Activated naive CD4-positive, alpha-beta T cell treated with anti-CD3 and anti-CD28 coated beads for 36 hours (primary cell): ENCODE results near the gene ZNRF2. TPM values are rescaled to one million over a fixed set of nuclear protein-coding genes. Genes with fewer than 3 reads are reported as not detected.

Experiments
- CTCF ChIA-PET: fragments of 350-600 bp; sonication (Branson Sonifier 250); formaldehyde crosslinking; loops from one replicate; lab custom pipeline; 2021; ENCODE audit warnings: antibody characterized with exemption; lab: Charles Lee
- DNase-seq: peaks from one replicate; pipeline ENCODE4 v3.0.0-alpha.2; 2020
- H3K27ac Mint-ChIP-seq: one replicate; pipeline ENCODE4 v1.8.0; 2021; ENCODE audit warnings: mild to moderate bottlenecking, mixed read lengths
- H3K27me3 Mint-ChIP-seq: one replicate; pipeline ENCODE4 v1.8.0; 2021; ENCODE audit warnings: low read depth, mixed read lengths
- H3K36me3 Mint-ChIP-seq: one replicate; pipeline ENCODE4 v1.8.0; 2021; ENCODE audit warnings: low read depth, mixed read lengths
- H3K4me1 Mint-ChIP-seq: one replicate; pipeline ENCODE4 v1.8.0; 2021; ENCODE audit warnings: low read depth, mixed read lengths
- H3K4me3 Mint-ChIP-seq: one replicate; pipeline ENCODE4 v1.8.0; 2021; ENCODE audit warnings: mild to moderate bottlenecking, moderate library complexity, mixed read lengths
- H3K9me3 Mint-ChIP-seq: one replicate; pipeline ENCODE4 v1.8.0; 2021; ENCODE audit warnings: mixed read lengths
- intact Hi-C: fragments of 100-400 bp; cut with micrococcal nuclease; formaldehyde crosslinking; loops from one replicate; pipeline ENCODE4 v1.15.1; 2023
- total RNA-seq, 2 experiments: library from RNA; stranded (reverse); gene quantifications; one replicate each; pipeline ENCODE4 v1.2.3, GENCODE V29; 2021

ZNRF2 gene
- total RNA-seq, 2 experiments from 2014 or later = 10.4 to 10.5 TPM

DNA sequence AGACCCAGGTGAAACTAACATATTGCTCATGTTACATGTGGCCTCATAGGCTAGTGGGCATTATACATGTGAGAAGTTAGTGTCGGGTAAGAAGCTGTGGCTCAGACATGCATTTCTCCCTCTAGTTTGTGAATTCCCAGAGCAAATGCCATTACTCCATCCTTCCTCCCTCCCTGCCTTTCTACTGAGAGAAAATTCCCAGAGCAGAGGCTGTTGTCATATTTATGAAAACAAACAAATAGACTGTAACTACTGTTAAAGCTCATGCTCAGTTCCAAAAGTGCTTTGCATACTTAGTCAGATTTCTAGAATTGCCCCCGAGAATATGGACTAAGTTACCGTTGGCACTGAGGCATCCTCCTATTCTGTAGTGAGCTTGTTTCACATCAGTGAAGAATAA lies 29.0 kb downstream of the ZNRF2 start:
- CTCF ChIA-PET = interaction anchor here (0.7 to 1.9 kb wide), 3 partner anchors 9 to 39 kb away, joined by 3 to 8 read pairs (median 6); no protein-coding TSS in a partner anchor
- Mint-ChIP-seq H3K9me3 (no peaks in the 10 kb centered on the region), H3K4me1 (peaks cover 46% of the 10 kb centered on the region), H3K36me3 (no peaks in the 10 kb centered on the region), H3K27me3 (no peaks in the 10 kb centered on the region), H3K4me3 (no peak overlapping the region), H3K27ac (no peak overlapping the region)
- intact Hi-C loops = no loop called here
- no peak for DNase-seq

- no peaks in the 10 kb centered on the region for H3K36me3 Mint-ChIP-seq
- CTCF ChIA-PET = interaction anchor here (1.1 kb wide), 1 partner anchor 39 kb away, joined by 6 read pairs; no protein-coding TSS in a partner anchor
- peaks cover 50% of the 10 kb centered on the region for H3K4me1 Mint-ChIP-seq
- intact Hi-C loops = no loop called here
- H3K27ac Mint-ChIP-seq = no peak overlapping the region
- H3K4me3 Mint-ChIP-seq = no peak overlapping the region
- H3K27me3 Mint-ChIP-seq = no peaks in the 10 kb centered on the region
- no peak for DNase-seq
- no peaks in the 10 kb centered on the region for H3K9me3 Mint-ChIP-seq
Measured at GRCh38 chr7:30313793-30314192, 29.4 kb downstream of the ZNRF2 start.

DNA sequence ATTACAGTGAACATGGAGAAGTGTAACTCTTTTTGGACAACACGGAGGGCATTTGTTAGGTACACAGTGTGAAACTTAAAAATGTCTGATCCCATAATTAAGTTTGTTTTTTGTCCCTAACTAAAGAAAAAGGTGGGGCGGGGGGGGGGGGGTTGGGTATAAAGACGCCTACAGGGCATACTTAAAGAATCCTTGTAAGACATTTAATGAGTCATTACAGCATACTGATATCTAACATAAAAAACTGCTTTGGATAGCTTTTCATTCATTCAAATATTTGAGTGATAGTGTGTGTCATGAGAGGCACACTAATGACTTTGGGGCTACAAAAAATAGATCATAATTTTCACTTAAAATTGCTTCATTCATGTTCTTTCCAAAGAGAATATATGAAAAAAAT lies 31.2 kb downstream of the ZNRF2 start:
- Mint-ChIP-seq H3K36me3 (no peaks in the 10 kb centered on the region), H3K27me3 (no peaks in the 10 kb centered on the region), H3K27ac (no peak overlapping the region), H3K4me3 (no peak overlapping the region), H3K4me1 (peaks cover 51% of the 10 kb centered on the region), H3K9me3 (no peaks in the 10 kb centered on the region)
- intact Hi-C loops = no loop called here
- no peak for DNase-seq
- CTCF ChIA-PET = no interaction called here

- Mint-ChIP-seq H3K4me3 (no peak overlapping the region), H3K27me3 (no peaks in the 10 kb centered on the region)
- intact Hi-C loops = no loop called here
Measured at GRCh38 chr7:30320392-30320791, 36.0 kb downstream of the ZNRF2 start.

DNA sequence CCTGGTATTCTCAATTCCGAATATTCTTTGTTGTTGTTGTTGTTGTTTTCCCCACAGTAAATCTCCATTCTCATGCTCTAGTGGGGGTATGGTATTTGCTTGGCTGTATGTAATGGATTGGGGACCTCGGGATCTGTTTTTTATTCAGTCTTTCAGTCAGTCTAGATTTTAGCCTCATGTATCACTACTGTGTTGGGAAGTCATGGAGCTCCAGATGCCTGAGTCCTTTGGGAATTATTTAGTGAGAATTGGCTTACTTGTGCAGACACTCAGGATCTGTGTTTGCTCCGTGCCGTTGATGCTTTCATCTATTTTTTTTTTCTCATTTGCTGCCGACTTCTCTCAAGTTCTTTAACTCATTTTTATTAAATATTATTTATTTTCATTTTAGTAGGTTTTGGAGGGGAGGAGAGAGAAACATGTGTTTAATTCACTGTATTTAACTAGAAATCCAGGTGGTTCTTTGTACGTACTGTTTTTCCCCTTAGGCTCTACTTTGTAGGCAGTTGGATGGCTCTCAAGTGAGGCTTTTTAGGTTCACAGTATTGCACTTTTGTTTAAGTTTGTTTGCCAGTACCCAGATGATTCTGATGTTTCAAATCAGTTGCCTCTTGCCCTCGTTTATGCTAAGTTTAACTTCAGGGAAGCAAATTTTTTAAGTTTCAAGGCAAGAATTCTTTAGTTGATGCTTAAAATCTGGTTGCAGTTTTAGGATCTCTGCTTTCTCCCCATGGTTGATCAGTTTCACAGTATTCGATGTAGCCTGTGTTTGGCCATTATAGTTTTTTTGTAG lies 36.9 kb downstream of the ZNRF2 start:
- DNase-seq = no peak
- Mint-ChIP-seq H3K27ac (peak overlapping the region; percentile 92), H3K27me3 (no peaks in the 10 kb centered on the region), H3K4me3 (peak overlapping the region; percentile 78), H3K9me3 (no peaks in the 10 kb centered on the region), H3K4me1 (peaks cover 66% of the 10 kb centered on the region), H3K36me3 (peaks cover 4% of the 10 kb centered on the region)
- intact Hi-C loops = no loop called here
- CTCF ChIA-PET = interaction anchor here (0.8 to 3.4 kb wide), 3 partner anchors 9 to 45 kb away, joined by 3 to 18 read pairs (median 8); no protein-coding TSS in a partner anchor

More at GRCh38 chr7:30320392-30320791, 36.0 kb downstream of the ZNRF2 start:
- peaks cover 4% of the 10 kb centered on the region for H3K36me3 Mint-ChIP-seq
- CTCF ChIA-PET = interaction anchor here (3.4 kb wide), 1 partner anchor 29 kb away, joined by 18 read pairs; no protein-coding TSS in a partner anchor
- peaks cover 65% of the 10 kb centered on the region for H3K4me1 Mint-ChIP-seq
- no peak overlapping the region for H3K27ac Mint-ChIP-seq
- no peak for DNase-seq
- H3K9me3 Mint-ChIP-seq = no peaks in the 10 kb centered on the region

GRCh38 chr7:30321882-30322192 lies 37.4 kb downstream of the ZNRF2 start:
- Mint-ChIP-seq H3K36me3 (peaks cover 6% of the 10 kb centered on the region), H3K27me3 (no peaks in the 10 kb centered on the region), H3K4me3 (peak overlapping the region; percentile 78), H3K27ac (peak overlapping the region; percentile 92), H3K9me3 (no peaks in the 10 kb centered on the region), H3K4me1 (peaks cover 65% of the 10 kb centered on the region)
- no peak for DNase-seq
- CTCF ChIA-PET = interaction anchor here (0.7 to 3.4 kb wide), 7 partner anchors 9 to 1137 kb away, joined by 3 to 18 read pairs (median 4); partner anchors contain the start of gene NOD1
- intact Hi-C loops = loop anchor here (1.0 to 2.0 kb wide), 2 partner anchors 8 to 295 kb away; partner anchors contain the start of gene FKBP14

DNA sequence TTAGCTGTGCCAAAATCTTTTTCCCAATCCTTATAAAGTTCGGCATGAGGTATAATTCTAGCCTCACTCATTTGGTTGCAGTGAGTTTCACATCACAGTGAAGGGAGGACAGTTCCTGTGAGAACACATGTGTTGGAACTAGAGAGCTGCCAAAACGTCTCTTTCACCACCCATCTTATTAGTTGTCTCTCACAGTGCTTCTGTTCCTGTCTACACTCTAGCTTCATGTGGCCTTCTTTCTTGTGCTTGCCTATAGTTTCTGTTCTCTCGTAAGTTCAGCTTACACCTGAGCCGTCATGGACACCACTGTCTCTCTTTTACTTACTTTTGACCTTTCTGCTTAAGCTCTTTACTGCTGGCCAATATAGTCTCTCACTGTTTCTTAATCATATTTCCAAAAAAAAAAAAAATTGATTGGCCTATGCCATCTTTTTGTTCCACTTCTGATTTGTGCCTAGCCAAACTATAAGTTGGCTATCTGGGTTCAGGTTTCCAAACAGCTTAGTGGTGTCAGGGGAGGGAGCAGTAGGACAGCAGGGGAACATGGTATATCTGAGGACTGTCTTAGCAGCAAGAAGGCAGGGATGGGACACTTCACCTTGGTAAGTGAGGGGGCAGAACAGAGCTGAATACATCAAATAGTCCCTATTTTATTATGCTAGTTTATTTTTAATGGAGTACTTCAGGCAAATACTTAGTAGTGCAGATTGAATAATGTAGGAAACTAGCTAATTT lies 38.0 kb downstream of the ZNRF2 start:
- peaks cover 62% of the 10 kb centered on the region for H3K4me1 Mint-ChIP-seq
- H3K36me3 Mint-ChIP-seq = peaks cover 6% of the 10 kb centered on the region
- no peaks in the 10 kb centered on the region for H3K27me3 Mint-ChIP-seq
- peak overlapping the region; percentile 92 for H3K27ac Mint-ChIP-seq
- intact Hi-C loops = loop anchor here (1.0 to 2.0 kb wide), 4 partner anchors 8 to 296 kb away; partner anchors contain the start of genes FKBP14 and ZNRF2
- peak overlapping the region; percentile 78 for H3K4me3 Mint-ChIP-seq
- H3K9me3 Mint-ChIP-seq = no peaks in the 10 kb centered on the region
- peak; percentile 40 for DNase-seq
- CTCF ChIA-PET = interaction anchor here (0.7 to 3.4 kb wide), 10 partner anchors 9 to 1138 kb away, joined by 3 to 18 read pairs (median 6); partner anchors contain the start of gene NOD1

- Mint-ChIP-seq H3K9me3 (no peaks in the 10 kb centered on the region), H3K4me3 (peak overlapping the region; percentile 78), H3K4me1 (peaks cover 60% of the 10 kb centered on the region), H3K27me3 (no peaks in the 10 kb centered on the region), H3K27ac (peak overlapping the region; percentile 92), H3K36me3 (peaks cover 6% of the 10 kb centered on the region)
- no peak for DNase-seq
- intact Hi-C loops = loop anchor here (1.0 to 2.0 kb wide), 3 partner anchors 25 to 296 kb away; partner anchors contain the start of genes FKBP14 and ZNRF2
- CTCF ChIA-PET = interaction anchor here (0.9 to 3.4 kb wide), 8 partner anchors 8 to 155 kb away, joined by 3 to 18 read pairs (median 8); partner anchors contain the start of gene NOD1
Measured at GRCh38 chr7:30323006-30323355, 38.6 kb downstream of the ZNRF2 start.

DNA sequence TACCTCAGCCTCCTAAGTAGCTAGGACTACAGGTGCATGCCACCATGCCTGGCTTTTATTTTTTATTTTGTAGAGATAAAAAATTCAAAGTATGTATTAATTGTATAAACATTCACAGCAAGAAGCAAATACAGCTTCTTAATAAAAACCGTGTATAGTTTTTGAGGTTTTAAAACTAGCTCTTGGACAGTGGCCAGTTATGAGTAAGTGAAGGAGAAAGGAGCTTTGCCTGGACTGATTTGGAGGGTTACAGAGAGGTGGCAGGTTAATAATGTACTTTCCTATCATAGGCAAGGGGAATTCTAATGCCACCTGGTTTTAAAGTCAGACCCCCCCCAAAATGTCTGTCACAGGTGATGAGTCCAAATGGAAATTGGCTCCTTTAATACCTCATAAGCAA lies 43.4 kb downstream of the ZNRF2 start:
- no peak for DNase-seq
- peaks cover 56% of the 10 kb centered on the region for H3K4me1 Mint-ChIP-seq
- no peaks in the 10 kb centered on the region for H3K27me3 Mint-ChIP-seq
- H3K9me3 Mint-ChIP-seq = no peaks in the 10 kb centered on the region
- CTCF ChIA-PET = interaction anchor here (0.6 to 1.3 kb wide), 2 partner anchors 52 to 118 kb away, joined by 3 read pairs; no protein-coding TSS in a partner anchor
- no peak overlapping the region for H3K27ac Mint-ChIP-seq
- peaks cover 6% of the 10 kb centered on the region for H3K36me3 Mint-ChIP-seq
- no peak overlapping the region for H3K4me3 Mint-ChIP-seq
- intact Hi-C loops = no loop called here

- CTCF ChIA-PET = interaction anchor here (0.6 to 1.3 kb wide), 2 partner anchors 53 to 117 kb away, joined by 3 read pairs; no protein-coding TSS in a partner anchor
- intact Hi-C loops = no loop called here
- Mint-ChIP-seq H3K36me3 (peaks cover 6% of the 10 kb centered on the region), H3K4me3 (no peak overlapping the region), H3K27ac (no peak overlapping the region), H3K27me3 (no peaks in the 10 kb centered on the region), H3K9me3 (no peaks in the 10 kb centered on the region), H3K4me1 (peaks cover 50% of the 10 kb centered on the region)
- no peak for DNase-seq
Measured at GRCh38 chr7:30328381-30328780, 44.0 kb downstream of the ZNRF2 start.

DNA sequence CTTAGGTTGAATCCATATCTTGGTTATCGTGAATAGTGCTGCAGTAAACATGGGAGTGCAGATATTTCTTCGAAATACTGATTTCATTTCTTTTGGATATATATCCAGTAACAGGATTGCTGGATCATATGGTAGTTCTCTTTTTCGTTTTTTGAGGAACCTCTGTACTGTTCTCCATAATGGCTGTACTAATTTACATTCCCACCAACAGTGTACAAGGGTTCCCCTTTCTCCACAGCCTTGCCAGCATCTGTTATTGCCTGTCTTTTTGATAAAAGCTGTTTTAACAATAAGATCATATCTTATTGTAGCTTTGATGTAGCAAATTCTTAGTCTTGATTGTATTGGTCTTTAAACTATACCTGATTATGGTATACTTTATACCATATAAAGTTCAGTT lies 45.3 kb downstream of the ZNRF2 start:
- Mint-ChIP-seq H3K27ac (no peak overlapping the region), H3K36me3 (peaks cover 2% of the 10 kb centered on the region), H3K4me3 (no peak overlapping the region), H3K27me3 (no peaks in the 10 kb centered on the region), H3K9me3 (no peaks in the 10 kb centered on the region), H3K4me1 (peaks cover 46% of the 10 kb centered on the region)
- DNase-seq = no peak
- CTCF ChIA-PET = interaction anchor here (0.6 to 1.1 kb wide), 6 partner anchors 19 to 149 kb away, joined by 3 to 6 read pairs (median 3); no protein-coding TSS in a partner anchor
- intact Hi-C loops = loop anchor here (1.0 to 5.0 kb wide), 4 partner anchors 7 to 148 kb away; partner anchors contain the start of genes NOD1 and ZNRF2
